GM18520 (cell line): Measurements from ENCODE around the gene TWIST2.

ENCODE experiments used
- ATAC-seq: cut with Tn5 transposase; IDR thresholded peaks from one replicate; pipeline ENCODE4 v1.9.1; 2021; ENCODE audit not compliant: unreplicated experiment

Gene TWIST2

DNA sequence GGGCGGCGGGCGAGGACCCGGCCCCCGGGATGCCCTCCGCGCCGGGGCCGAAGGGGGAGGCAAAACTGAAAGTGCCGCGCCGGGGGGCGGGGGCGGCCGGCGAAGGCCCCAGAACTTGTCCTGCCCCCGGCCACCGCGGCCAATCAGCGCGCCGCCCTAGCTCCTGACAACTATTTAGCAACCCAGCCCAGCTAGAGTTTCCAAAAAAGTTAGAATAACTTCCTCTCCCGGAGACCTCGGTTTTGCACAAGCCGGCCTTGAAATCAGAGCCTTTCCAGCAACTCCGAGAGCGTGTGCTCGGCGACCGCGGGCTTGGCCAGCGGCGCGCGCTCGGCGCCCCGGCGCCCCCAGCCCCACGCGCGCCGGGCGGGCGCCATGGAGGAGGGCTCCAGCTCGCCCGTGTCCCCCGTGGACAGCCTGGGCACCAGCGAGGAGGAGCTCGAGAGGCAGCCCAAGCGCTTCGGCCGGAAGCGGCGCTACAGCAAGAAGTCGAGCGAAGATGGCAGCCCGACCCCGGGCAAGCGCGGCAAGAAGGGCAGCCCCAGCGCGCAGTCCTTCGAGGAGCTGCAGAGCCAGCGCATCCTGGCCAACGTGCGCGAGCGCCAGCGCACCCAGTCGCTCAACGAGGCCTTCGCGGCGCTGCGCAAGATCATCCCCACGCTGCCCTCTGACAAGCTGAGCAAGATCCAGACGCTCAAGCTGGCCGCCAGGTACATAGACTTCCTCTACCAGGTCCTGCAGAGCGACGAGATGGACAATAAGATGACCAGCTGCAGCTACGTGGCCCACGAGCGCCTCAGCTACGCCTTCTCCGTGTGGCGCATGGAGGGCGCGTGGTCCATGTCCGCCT lies at the start of gene TWIST2:
TWIST2 (plus strand) TSS at position 245 of the 850 bp plus-strand sequence; CDS start at position 376, 131 bp downstream.
- ATAC-seq: no peak

DNA sequence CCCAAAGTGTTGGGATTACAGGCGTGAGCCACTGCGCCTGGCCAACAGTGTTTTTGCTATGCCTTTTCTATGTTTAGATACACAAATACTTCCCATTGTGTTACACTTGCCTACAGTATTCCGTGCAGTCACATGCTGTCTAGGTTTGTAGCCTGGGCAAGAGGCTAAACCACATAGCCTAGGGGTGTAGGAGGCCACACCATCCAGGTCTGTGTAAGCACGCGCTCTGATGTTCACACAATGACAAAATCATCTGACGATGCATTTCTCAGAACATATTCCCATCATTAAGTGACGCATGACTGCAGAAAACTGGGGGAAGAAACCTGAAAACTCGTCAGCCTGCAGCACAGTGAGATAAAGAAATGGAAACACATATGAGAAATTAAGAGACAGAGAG lies 46.1 kb upstream of the TWIST2 start:
- no peak for ATAC-seq

DNA sequence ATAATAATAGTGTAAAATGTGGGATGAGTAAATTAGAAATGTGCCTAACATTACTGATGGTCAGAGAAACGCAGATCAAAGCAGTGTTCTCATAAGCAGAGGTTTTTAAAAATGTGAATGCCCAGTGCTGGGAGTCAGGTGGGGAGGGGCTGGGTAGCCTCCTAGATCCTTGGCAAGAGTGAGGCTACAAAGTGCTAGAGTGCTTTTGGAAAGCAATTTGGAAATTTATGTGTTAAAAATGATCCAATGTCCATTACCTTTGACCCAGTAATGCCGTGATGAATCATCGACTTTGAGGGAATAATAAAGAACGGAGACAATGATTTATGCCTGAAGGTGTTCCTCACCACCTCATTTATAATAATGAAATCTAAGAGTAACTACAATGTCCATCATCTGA lies 44.9 kb upstream of the TWIST2 start:
- no peak for ATAC-seq

DNA sequence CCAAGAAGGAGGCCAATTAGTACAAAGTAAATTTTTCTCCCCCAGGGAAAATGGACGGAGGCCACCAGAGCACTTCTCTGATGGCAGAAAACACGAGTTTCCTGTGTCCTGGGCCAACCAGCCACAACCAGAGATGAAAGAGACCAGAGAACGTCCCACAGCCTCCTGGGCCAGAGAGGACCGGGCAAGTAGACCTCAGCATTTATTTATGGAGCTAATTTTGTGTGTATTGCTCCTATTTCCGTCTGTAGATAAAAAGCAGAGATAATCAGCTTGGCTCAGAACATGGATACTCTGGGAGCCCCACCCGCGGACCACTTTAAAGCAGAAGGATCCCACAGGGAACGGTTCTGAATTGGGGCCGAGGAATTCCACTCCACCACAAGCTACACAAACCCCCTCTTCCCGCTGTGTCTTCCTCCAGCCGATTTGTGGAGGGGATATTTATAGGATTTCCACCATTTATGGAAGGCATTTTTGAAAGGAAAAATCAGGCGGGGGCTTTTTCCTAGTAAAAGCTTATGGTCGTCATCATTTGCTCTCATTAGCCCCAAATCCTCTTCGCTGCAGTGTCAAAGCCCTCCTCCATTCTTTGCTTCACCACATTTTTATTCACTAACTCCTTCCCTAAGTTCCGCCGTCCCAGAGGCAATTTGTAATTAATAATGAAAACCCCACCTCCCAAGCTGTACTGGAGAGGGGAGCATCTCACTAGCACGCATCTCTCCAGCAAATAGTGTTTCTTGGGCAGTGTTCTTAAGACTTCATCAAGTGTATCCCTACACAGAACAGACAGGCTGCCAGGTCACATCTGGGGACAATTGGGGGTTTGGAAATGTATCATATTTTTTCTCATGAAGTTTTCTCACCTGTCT lies 43.7 kb upstream of the TWIST2 start:
- no peak for ATAC-seq

DNA sequence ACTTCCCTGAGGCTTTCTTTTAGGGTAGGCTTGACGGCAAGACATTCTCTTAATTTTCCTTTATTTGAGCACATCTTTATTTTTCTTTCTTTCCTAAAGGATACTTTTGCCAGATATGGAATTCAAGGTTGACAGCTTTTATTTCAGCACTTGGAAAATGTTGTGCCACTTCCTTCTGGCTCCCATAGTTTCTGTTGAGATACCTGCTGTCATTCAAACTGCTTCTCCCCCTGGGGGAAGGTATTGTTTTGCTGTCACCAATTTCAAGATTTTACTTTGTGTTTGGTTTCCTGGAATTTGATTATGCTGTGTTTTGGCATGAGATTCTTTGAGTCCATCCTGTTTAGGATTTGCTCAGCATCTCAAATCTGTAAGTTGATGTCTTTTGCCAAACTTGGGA lies 39.1 kb upstream of the TWIST2 start:
- ATAC-seq: no peak

DNA sequence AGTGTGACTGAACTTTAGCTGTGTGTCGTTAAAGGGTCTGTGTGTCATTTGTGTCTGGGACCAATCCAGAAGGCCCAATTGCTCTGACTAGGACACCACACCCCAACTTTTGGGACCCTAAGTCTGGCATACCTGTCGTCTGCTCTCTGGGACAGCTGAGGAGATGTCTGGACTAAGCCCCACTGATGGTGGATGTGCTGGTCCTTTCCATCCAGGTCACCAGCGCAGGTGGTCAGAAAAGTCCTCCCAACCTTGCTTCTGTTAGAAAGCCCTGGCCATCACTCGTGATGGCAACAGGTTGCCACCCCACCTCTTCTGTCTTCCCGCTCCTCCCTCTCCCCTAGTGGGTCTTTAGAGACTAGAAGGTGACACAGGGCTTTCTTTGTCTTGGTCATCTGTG lies 37.6 kb upstream of the TWIST2 start:
- no peak for ATAC-seq

DNA sequence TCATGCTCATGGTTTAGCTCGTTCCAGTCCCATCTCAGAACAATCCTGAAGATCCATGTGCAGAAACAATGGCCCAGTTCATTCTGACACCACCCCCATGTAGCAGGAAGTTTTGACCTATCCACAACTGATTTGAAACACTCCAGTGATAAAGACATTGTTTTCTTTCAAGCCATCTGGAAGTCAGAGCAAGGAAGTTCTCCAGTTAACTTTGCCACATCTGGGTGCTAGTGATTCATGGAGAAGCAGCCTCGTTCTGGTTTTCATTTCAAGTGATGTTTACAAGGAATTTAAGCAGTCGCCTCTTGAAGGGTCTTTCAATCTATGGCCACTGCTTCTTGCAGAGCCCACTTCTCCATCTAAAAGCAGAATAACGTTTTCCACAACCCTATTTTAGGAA lies 36.6 kb upstream of the TWIST2 start:
- no peak for ATAC-seq

DNA sequence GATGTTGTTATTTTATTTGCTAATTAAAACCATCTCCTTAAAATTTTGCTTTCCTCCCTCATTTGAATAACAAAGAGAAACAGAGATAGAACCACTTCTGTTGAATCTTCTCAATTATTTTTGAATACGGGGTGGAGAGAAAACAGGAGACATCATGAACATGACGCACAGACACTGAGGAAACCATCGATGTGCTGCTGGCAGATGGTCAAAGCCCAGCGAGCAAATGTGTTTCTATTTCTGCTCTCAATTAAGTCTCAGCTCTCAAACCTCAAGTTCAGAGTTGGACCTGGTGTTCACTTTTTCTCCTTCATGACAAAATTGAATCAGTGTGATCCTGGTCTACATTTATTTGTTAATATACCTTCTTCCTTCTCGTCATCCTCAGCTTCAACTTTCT lies 36.1 kb upstream of the TWIST2 start:
- ATAC-seq: no peak

DNA sequence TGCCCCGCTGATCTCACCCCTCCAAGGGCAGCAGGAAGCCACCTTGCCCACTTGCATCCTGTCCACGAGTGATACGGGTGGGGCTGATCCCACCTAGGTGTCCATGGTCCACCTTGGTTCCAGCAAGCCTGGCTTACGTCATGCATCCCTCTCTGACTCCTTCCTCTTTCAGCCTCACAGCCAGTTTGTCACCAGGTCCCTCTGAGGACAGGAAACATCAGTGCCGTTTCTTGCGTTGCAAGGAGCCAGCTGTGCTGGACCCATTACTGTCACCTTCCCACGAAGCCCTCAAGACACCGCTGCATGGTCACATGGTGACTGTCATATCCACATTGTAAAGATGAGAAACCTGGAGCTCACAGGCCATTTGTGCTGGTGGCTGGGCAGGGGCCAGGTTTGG lies 34.8 kb upstream of the TWIST2 start:
- no peak for ATAC-seq

DNA sequence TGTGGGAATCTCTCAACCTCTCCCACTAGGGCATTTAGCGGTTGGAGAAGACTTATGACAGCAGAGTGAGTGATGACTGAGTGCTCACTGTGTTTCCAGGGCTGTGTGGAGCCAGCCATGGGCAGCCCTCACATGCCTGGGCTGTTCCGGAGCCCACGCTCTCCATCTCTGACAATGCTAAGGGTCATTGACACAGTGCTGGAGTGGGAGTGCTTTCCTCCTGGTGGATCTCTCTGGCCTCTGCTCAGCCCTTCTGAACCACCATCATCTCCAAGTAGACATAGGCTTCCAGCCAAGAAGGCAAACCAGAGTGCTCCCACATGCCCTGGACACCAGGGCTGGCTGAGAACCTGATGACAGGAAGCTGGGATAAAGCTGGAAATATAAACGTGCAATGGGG lies 33.1 kb upstream of the TWIST2 start:
- no peak for ATAC-seq

DNA sequence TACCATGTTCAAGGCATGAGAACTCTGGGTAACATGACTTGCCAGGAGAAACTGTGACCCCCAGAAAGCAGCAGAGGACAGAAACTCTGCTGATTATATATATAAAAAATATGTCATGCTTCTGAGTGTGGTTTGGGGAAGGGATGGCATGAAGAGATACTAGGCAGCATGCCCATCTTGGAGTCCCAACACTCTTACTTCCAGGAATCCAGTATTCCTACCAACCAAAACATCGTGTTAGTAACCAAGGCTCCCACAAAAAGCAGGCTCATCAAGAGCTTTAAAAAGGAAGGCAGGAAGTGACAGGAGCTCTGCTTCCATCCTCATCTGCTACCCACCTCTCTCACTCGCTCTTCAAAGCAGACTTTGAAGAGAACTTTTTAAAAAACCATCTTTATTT lies 31.6 kb upstream of the TWIST2 start:
- ATAC-seq: no peak

DNA sequence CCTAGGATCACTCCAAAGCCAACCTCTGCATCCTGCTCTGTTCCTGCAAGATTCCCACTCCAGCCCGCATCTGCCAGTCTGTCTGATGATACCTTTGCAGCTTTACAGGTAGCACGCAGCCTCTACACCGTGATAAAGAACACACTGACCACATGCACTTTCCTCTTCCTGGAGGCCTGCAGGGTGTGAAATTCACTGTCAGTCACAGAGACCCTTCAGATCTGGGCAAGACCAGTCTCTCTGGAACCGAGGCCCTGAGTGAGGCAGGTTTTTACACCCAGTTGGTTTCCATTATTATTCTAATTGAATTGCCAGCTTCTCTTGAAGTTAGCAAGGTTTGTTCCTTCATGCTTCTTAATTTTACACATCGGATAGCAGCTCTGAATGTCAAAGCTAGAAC lies 30.5 kb upstream of the TWIST2 start:
- no peak for ATAC-seq

DNA sequence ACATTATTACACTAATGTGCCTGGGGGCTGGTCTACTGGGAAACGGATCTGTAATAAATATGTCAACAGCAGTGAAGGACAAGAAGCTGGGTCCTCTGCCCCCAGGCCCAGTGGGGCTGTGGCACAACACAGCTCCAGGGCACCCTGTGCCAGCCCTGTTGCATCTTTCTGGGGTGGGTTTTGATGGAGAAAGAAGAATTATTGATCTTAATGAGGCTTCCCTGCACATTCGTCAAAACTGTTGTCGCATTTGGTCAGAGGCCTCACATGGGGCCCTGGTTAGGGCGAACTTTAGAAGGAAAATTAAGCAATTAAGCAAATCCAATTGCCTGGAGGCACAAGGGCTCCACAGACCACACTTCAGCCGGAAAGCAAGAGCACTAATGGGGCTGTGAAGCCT lies 30.0 kb upstream of the TWIST2 start:
- no peak for ATAC-seq

DNA sequence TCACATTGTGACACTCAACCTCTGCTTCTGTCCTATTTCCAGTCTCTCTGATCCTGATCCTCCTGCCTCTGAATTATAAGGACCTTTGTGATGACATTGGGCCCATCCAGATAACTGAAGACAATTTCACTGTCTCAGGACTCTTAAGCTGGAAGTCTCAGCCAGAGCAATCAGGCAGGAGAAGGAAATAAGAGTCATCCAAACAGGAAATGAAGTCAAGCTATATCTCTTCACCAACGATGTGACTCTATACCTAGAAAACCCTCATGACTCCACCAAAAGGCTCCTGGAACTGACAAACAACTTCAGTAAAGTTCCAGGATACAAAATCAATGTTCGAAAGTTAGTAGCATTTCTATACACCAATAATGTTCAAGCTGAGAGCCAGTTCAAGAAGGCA lies 29.3 kb upstream of the TWIST2 start:
- no peak for ATAC-seq

DNA sequence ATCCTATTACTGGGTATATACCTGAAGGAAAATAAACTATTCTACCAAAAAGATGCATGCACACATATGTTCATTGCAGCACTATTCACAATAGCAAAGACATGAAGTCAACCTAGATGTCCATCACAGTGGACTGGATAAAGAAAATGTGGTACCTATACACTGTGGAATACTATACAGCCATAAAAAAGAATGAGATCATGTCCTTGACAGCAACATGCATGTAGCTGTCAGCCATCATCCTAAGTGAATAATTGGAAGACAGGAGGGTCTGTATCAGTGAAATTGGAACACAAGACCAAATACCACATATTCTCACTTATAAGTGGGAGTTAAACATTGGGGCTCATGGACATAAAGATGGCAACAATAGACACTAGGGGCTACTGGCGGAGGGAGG lies 27.7 kb upstream of the TWIST2 start:
- no peak for ATAC-seq

DNA sequence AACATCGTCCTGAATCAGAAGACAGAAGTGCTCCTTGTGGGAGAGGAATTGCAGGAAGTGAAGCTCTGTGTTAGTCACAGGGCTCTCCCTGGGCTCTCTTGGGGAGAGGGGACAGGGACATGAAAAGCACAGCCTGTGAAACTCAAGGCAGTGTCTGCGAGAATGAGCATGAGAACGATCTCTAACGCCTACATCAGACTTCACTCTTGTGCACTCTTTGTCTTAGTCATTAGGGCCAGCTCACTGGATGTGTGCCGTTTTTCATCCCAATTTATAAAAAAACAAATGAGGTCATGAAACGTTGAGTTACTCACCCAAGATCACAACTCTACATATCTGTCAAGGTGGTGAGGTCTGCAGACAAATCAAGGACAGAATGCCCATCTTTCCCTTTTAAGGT lies 27.0 kb upstream of the TWIST2 start:
- ATAC-seq: no peak

DNA sequence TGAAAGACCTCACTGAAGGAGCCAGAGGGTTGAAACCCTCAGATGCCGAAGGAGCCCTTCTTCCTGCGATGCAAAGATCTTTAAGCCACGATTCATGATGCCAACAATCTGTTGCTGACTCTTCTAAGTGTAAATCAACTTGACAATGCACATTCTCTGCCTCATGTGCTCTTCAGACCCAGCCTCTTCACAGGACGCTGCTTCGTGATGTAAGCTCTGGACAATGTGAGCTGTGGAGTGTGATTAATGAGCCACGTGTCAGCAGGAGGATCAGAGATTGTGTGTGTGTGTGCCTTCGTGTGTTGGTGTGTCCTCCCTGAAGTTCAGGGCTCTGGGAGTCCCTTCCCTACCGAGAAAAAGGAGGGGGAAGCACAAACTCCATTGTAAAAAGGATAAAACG lies 26.5 kb upstream of the TWIST2 start:
- no peak for ATAC-seq

DNA sequence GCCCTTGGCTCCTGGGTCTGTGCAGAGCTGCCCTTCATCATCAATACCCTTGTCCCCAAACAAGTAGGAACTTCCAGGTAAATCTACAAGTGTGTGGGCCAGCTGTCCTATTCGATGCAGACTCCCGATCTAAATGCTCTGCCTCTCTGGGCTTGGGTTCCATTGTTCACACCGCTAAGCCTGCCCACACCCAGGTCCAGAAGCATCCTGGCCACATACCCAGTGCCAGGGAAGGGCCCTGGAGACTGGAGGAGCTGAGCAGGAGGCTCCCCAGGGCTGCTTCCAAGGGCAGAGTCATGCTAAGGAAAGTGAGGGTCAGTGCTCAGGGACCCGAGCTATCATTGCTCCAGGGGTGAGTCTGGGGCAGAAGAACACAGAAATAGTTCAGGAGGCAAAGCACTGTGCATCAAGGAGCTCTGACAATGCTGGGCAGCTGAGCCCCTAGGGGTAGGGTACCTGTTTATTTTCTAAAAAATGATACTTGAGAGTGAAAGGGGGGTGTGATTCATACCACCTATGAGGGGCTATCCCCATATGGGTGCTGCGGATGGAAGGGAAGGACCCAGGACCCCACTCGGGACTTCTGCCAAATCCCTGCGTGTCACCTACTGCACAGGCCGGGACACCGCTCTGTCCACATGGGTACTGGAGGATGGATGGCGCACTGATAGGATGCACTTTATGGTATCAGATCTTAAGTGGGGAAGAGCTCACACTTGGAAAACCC lies 25.8 kb upstream of the TWIST2 start:
- ATAC-seq: no peak

DNA sequence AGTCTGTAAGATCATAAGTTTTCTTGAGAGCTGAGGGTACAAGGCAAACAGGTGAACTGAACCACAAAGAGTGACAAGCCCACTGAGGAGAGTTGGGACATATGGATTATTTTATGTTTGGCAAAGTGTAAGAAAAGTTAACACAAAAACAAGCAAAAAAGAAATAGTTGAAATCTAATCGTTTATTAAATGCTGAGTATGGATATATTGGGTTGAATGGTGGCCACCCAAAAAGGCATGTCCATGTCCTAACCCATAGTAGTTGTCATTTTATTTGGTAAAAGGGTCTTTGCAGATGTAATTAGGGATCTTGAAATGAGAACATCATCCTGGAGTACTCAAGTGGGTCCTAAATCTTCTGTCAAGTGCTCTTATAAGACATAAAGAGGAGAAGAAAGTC lies 24.9 kb upstream of the TWIST2 start:
- no peak for ATAC-seq

DNA sequence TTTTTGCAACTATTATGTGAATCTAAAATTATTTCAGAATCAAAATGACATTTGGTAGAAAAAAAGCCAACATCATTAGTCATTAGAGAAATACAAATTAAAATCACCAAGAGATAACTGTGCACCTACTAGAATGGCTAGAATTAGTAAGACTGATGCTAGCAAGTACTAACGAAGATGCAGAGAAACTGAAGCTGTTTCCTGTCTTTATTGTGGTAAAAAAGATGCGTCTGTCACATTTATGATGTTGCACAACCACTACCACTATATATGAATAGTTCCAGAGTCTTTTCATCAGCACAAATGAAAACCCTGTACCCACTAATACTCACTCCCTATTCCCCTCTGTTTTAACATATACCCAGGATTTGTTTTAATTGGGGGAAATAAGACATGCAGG lies 16.7 kb upstream of the TWIST2 start:
- ATAC-seq: no peak

DNA sequence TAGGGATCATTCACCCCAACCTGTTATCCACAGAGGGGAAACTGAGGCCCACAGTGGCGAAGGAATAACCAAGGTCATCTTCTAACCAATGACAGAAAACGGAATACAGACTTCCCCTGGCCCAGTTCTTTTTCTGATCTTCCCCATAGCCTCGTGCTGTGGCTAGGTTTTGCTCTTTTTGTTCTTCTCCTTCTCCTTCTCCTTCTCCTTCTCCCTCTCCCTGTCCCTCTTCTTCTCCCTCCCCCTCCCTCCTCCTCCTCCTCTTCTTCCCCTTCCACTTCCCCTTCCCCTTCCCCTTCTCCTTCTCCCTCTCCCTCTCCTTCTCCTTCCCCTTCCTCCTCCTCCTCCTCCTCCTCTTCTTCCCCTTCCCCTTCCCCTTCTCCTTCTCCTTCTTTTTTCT lies 12.9 kb upstream of the TWIST2 start:
- no peak for ATAC-seq
